MCF 10A (cell line): ENCODE data around the gene SEZ6L2. TPM values are rescaled to one million over a fixed set of nuclear protein-coding genes. Genes with fewer than 3 reads are reported as not detected.

ENCODE experiments used
- BruUV-seq: library from RNA; stranded (reverse); fragments of 400-500 nt; replicated peaks from 2 replicates; lab custom pipeline; 2021; lab: Mats Ljungman, UMichigan
- CTCF ChIA-PET: fragments of 300-600 bp; sonication (Branson Sonifier 250); formaldehyde crosslinking; extraction: SDS; loops from one replicate; lab custom pipeline; 2021; ENCODE audit warnings: antibody characterized with exemption, inconsistent platforms; lab: Yijun Ruan, JAX
- POLR2A ChIA-PET: fragments of 300-600, 350-650 bp; sonication (Branson Sonifier 250); formaldehyde crosslinking; extraction: SDS; loops from one replicate; lab custom pipeline; 2020; ENCODE audit warnings: antibody characterized with exemption, inconsistent platforms; lab: Yijun Ruan, JAX
- DNase-seq: peaks from one replicate; pipeline ENCODE4 v3.0.0-alpha.2; 2018; ENCODE audit not compliant: unreplicated experiment
- H3K27ac Mint-ChIP-seq: one replicate; pipeline ENCODE4 v1.8.0; 2022; ENCODE audit warnings: mild to moderate bottlenecking, low read depth, mixed read lengths; ENCODE audit not compliant: unreplicated experiment
- H3K27me3 Mint-ChIP-seq: one replicate; pipeline ENCODE4 v1.8.0; 2022; ENCODE audit warnings: mixed read lengths; ENCODE audit not compliant: insufficient read depth, unreplicated experiment
- H3K36me3 Mint-ChIP-seq: one replicate; pipeline ENCODE4 v1.8.0; 2022; ENCODE audit warnings: mild to moderate bottlenecking, moderate library complexity, mixed read lengths; ENCODE audit not compliant: insufficient read depth, unreplicated experiment
- H3K4me1 Mint-ChIP-seq: one replicate; pipeline ENCODE4 v1.8.0; 2022; ENCODE audit warnings: mixed read lengths; ENCODE audit not compliant: insufficient read depth, unreplicated experiment
- H3K4me3 Mint-ChIP-seq: one replicate; pipeline ENCODE4 v1.8.0; 2022; ENCODE audit warnings: mild to moderate bottlenecking, moderate library complexity, mixed read lengths; ENCODE audit not compliant: unreplicated experiment
- H3K9me3 Mint-ChIP-seq: one replicate; pipeline ENCODE4 v1.8.0; 2022; ENCODE audit warnings: mixed read lengths; ENCODE audit not compliant: unreplicated experiment
- CTCF ChIP-seq: fragments of 200-600 bp; IDR thresholded peaks from one replicate; pipeline ENCODE4 v1.8.0; 2022; ENCODE audit warnings: antibody characterized with exemption, mild to moderate bottlenecking; ENCODE audit not compliant: unreplicated experiment
- intact Hi-C: fragments of 100-400 bp; cut with micrococcal nuclease; formaldehyde crosslinking; loops from 2 replicates; pipeline ENCODE4 v1.14.1; 2022
- total RNA-seq: library from RNA; stranded (reverse); gene quantifications from 2 replicates; pipeline ENCODE4 v1.2.3, GENCODE V29; 2022

SEZ6L2 gene
- total RNA-seq, 1 experiment from 2014 or later: 1.9 TPM

GRCh38 chr16:29922326-29922725 is 23.0 kb upstream of the SEZ6L2 start:
- no TSS peak for BruUV-seq
- Mint-ChIP-seq H3K36me3 (peaks cover 55% of the 10 kb centered on the region), H3K9me3 (no peaks in the 10 kb centered on the region), H3K4me1 (peaks cover 25% of the 10 kb centered on the region), H3K4me3 (no peak overlapping the region), H3K27me3 (no peaks in the 10 kb centered on the region), H3K27ac (no peak overlapping the region)
- no peak for TF ChIP-seq CTCF
- CTCF ChIA-PET: interaction anchor here (0.7 to 2.1 kb wide), 5 partner anchors 12 to 74 kb away, joined by 3 to 7 read pairs (median 4); partner anchors contain the start of gene TAOK2
- POLR2A ChIA-PET: interaction anchor here (0.7 to 1.3 kb wide), 4 partner anchors 16 to 226 kb away, joined by 3 to 4 read pairs (median 4); no protein-coding TSS in a partner anchor
- DNase-seq: no peak
- intact Hi-C loops: no loop called here

- BruUV-seq: no TSS peak
- POLR2A ChIA-PET: interaction anchor here (0.6 to 0.8 kb wide), 2 partner anchors 53 to 100 kb away, joined by 4 read pairs; partner anchors contain the start of gene TAOK2
- no peak for TF ChIP-seq CTCF
- no peak for DNase-seq
- Mint-ChIP-seq H3K27me3 (no peaks in the 10 kb centered on the region), H3K36me3 (peaks cover 62% of the 10 kb centered on the region), H3K9me3 (no peaks in the 10 kb centered on the region), H3K4me3 (no peak overlapping the region), H3K27ac (no peak overlapping the region), H3K4me1 (peaks cover 14% of the 10 kb centered on the region)
- CTCF ChIA-PET: interaction anchor here (0.6 kb wide), 1 partner anchor 27 kb away, joined by 3 read pairs; no protein-coding TSS in a partner anchor
- intact Hi-C loops: no loop called here
Observed at GRCh38 chr16:29921034-29921385, 21.7 kb upstream of the SEZ6L2 start.

- H3K27ac Mint-ChIP-seq: no peak overlapping the region
- peaks cover 62% of the 10 kb centered on the region for H3K36me3 Mint-ChIP-seq
- POLR2A ChIA-PET: interaction anchor here (0.6 to 0.8 kb wide), 2 partner anchors 53 to 100 kb away, joined by 4 read pairs; partner anchors contain the start of gene TAOK2
- H3K27me3 Mint-ChIP-seq: no peaks in the 10 kb centered on the region
- no TSS peak for BruUV-seq
- TF ChIP-seq CTCF: no peak
- H3K4me3 Mint-ChIP-seq: no peak overlapping the region
- CTCF ChIA-PET: interaction anchor here (0.6 kb wide), 1 partner anchor 27 kb away, joined by 3 read pairs; no protein-coding TSS in a partner anchor
- H3K4me1 Mint-ChIP-seq: peaks cover 14% of the 10 kb centered on the region
- intact Hi-C loops: no loop called here
- no peaks in the 10 kb centered on the region for H3K9me3 Mint-ChIP-seq
- no peak for DNase-seq
Observed at GRCh38 chr16:29920288-29921033, 21.1 kb upstream of the SEZ6L2 start.

GRCh38 chr16:29916979-29917378 is 17.6 kb upstream of the SEZ6L2 start:
- CTCF ChIA-PET: interaction anchor here (0.8 to 1.5 kb wide), 3 partner anchors 15 to 116 kb away, joined by 3 to 5 read pairs (median 3); no protein-coding TSS in a partner anchor
- Mint-ChIP-seq H3K4me3 (no peak overlapping the region), H3K36me3 (peaks cover 77% of the 10 kb centered on the region), H3K4me1 (no peaks in the 10 kb centered on the region), H3K27ac (no peak overlapping the region), H3K9me3 (no peaks in the 10 kb centered on the region), H3K27me3 (no peaks in the 10 kb centered on the region)
- no peak for TF ChIP-seq CTCF
- no peak for DNase-seq
- intact Hi-C loops: no loop called here
- POLR2A ChIA-PET: interaction anchor here (0.6 to 2.7 kb wide), 6 partner anchors 9 to 58 kb away, joined by 3 to 14 read pairs (median 3); partner anchors contain the start of genes KCTD13 and TAOK2
- BruUV-seq: no TSS peak
